Loucy (cell line): ENCODE measurements around the gene MCM8.

Source experiments
- EZH2phosphoT487 ChIP-seq: fragments of 200-600 bp; IDR thresholded peaks from 2 replicates; pipeline ENCODE4 v1.6.1; 2018; ENCODE audit warnings: antibody characterized with exemption, mild to moderate bottlenecking, moderate library complexity, borderline replicate concordance
- TF ChIP-seq, protein P1 (sequence below): fragments of 200-600 bp; sonication (generic); conservative IDR thresholded peaks from 2 replicates; pipeline ENCODE4 v1.5.1; 2014; ENCODE audit warnings: mild to moderate bottlenecking, antibody characterized with exemption, low read length

- TF ChIP-seq, protein P1, sequence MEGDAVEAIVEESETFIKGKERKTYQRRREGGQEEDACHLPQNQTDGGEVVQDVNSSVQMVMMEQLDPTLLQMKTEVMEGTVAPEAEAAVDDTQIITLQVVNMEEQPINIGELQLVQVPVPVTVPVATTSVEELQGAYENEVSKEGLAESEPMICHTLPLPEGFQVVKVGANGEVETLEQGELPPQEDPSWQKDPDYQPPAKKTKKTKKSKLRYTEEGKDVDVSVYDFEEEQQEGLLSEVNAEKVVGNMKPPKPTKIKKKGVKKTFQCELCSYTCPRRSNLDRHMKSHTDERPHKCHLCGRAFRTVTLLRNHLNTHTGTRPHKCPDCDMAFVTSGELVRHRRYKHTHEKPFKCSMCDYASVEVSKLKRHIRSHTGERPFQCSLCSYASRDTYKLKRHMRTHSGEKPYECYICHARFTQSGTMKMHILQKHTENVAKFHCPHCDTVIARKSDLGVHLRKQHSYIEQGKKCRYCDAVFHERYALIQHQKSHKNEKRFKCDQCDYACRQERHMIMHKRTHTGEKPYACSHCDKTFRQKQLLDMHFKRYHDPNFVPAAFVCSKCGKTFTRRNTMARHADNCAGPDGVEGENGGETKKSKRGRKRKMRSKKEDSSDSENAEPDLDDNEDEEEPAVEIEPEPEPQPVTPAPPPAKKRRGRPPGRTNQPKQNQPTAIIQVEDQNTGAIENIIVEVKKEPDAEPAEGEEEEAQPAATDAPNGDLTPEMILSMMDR: no peak
- TF ChIP-seq EZH2phosphoT487: no peak
Measured at GRCh38 chr20:5970381-5970780, 19.9 kb downstream of the MCM8 start.
